Activated naive CD4-positive, alpha-beta T cell treated with anti-CD3 and anti-CD28 coated beads, Interleukin-2, amount 50 U/mL, for 72 hours (primary cell): Measurements from ENCODE around the gene RPUSD1. TPM values are rescaled to one million over a fixed set of nuclear protein-coding genes. Genes with fewer than 3 reads are reported as not detected.
"Not testable (repeated sequence)": the region's sequence is repeated elsewhere in the genome, so short reads cannot be mapped to it uniquely, and the experiment has no call there.

Experiments
- ATAC-seq, 2 donors: fragments of 150-1000 bp; cut with Tn5 transposase; 2 replicates each; pipeline ENCODE4 v1.10.0; 2021; ENCODE audit warnings: mild to moderate bottlenecking in 2 of 2, moderate library complexity in 2 of 2
- DNase-seq, 2 donors: peaks; one replicate each; pipeline ENCODE4 v3.0.0; 2021 to 2022; ENCODE audit warnings: low spot score in 2 of 2
- H3K27ac Mint-ChIP-seq, 2 donors: one replicate each; pipeline ENCODE4 v1.8.0; 2022; ENCODE audit warnings: mild to moderate bottlenecking in 2 of 2, mixed read lengths in 2 of 2
- H3K36me3 Mint-ChIP-seq, 2 donors: one replicate each; pipeline ENCODE4 v1.8.0; 2022; ENCODE audit warnings: mixed read lengths in 2 of 2
- H3K9me3 Mint-ChIP-seq, 2 donors: one replicate each; pipeline ENCODE4 v1.8.0; 2022; ENCODE audit warnings: mixed read lengths in 2 of 2
- total RNA-seq, 2 donors: library from RNA; stranded (reverse); gene quantifications; one replicate each; pipeline ENCODE4 v1.2.3, GENCODE V29; 2022

RPUSD1 gene
- total RNA-seq, 2 donors from 2014 or later = 11.2 to 27.1 TPM

DNA sequence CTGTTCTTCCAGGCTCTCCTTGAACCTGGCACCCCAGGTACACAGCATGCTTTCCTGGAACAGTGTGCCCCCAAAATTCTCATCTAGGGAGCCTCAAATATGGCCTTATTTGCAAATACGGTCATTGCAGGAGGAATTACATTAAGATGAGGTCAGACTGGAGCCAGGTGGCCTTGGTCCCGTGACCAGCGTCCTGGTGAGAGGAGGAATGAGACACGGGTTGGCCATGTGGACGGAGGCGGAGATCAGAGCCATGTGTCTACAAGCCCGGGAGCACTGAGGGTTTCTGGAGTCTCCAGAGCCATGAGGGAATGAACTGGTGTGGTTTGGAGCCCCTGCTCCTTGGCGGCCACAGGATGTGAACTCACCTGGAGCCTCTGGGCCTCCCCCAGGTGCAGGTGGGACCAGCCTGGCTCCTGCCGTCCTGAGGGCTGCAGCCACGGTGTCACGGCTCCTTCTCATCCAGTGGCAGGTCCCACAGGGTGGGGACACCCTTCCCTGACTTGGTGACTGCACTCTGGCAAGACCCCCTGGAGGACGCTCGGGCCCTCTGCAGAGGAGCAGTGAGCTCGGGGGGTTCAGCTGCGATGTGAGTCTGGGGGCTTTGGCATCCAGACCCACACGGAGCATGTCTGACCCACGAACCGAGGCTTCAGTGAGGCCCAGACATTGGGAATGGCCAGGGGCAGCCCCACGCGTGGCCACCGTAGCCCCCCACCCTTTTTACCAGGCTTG is 34.2 kb upstream of the RPUSD1 start:
- no peak for DNase-seq
- no peaks in the 10 kb centered on the region for H3K36me3 Mint-ChIP-seq
- H3K27ac Mint-ChIP-seq = no peak overlapping the region
- ATAC-seq = no peak
- H3K9me3 Mint-ChIP-seq = no peaks in the 10 kb centered on the region

- Mint-ChIP-seq H3K9me3 (no peaks in the 10 kb centered on the region), H3K27ac (no peak overlapping the region), H3K36me3 (no peaks in the 10 kb centered on the region)
- DNase-seq = no peak
- no peak for ATAC-seq
Measured at GRCh38 chr16:821751-822150, 33.6 kb upstream of the RPUSD1 start.

- Mint-ChIP-seq H3K9me3 (no peaks in the 10 kb centered on the region), H3K36me3 (no peaks in the 10 kb centered on the region), H3K27ac (no peak overlapping the region)
- ATAC-seq (no peak), DNase-seq (no peak)
Measured at GRCh38 chr16:820748-821147, 32.6 kb upstream of the RPUSD1 start.

DNA sequence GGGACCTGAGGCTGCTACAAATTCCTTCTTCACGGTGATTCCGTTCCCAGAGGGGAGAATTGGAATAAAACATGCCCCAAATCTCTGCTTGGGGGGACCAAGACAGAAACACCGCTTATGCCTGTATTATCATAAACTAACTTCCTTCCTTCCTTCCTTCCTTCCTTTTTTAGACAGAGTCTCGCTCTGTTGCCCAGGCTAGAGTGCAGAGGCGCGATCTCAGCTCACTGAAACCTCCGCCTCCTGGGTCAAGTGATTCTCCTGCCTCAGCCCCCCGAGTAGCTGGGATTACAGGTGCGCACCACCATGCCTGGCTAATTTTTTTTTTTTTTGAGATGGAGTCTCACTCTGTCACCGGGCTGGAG is 31.8 kb upstream of the RPUSD1 start:
- not testable (repeated sequence) for DNase-seq, H3K9me3 Mint-ChIP-seq, ATAC-seq, H3K36me3 Mint-ChIP-seq, H3K27ac Mint-ChIP-seq

DNA sequence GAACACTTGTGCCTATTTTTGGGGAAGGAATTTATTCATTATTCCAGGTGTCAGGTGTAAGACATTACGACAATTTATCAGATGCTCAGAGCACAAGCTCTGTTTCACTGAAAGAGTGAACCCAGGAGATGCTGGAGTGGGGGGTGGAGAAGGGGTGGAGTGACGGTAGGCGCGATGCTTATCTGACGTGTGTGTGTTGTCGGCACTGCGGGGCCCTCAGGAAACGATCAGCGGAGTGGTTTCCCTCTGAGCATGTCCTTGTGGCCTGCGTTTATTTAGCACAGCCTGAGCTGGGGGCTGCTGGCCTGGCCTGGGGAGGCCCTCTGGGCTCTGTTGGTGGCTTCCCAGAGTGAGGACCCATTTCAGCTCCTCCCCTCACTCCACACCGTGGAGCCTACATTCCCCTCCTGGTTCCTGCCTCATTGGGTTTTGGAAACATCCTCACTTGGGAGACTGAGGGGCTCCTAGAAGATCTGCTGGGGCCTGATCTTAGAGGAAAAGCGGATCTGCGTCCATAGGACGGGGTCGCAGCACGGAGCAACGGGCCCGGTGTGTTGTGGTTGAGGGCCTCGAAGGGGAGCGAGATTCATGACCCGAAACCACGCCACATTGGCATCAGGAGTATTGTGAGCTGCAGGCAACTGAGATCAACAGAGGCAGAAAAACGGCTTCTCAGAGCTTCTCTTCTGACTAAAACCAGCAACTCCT is 31.3 kb upstream of the RPUSD1 start:
- no peak overlapping the region for H3K27ac Mint-ChIP-seq
- peak in 1 of 2 donors; percentile 18 for ATAC-seq
- DNase-seq = no peak
- no peaks in the 10 kb centered on the region for H3K36me3 Mint-ChIP-seq
- H3K9me3 Mint-ChIP-seq = no peaks in the 10 kb centered on the region

GRCh38 chr16:818592-818991 is 30.4 kb upstream of the RPUSD1 start:
- Mint-ChIP-seq H3K9me3 (no peaks in the 10 kb centered on the region), H3K36me3 (no peaks in the 10 kb centered on the region), H3K27ac (no peak overlapping the region)
- DNase-seq (no peak), ATAC-seq (no peak)

- no peak overlapping the region for H3K27ac Mint-ChIP-seq
Measured at GRCh38 chr16:818132-818531, 30.0 kb upstream of the RPUSD1 start.

GRCh38 chr16:817001-817906 is 29.1 kb upstream of the RPUSD1 start:
- no peak overlapping the region for H3K27ac Mint-ChIP-seq

More at GRCh38 chr16:818132-818531, 30.0 kb upstream of the RPUSD1 start:
- ATAC-seq (no peak), DNase-seq (no peak)
- no peaks in the 10 kb centered on the region for H3K36me3 Mint-ChIP-seq
- no peaks in the 10 kb centered on the region for H3K9me3 Mint-ChIP-seq

GRCh38 chr16:815861-816260 is 27.7 kb upstream of the RPUSD1 start:
- no peaks in the 10 kb centered on the region for H3K9me3 Mint-ChIP-seq
- no peak for DNase-seq

More at GRCh38 chr16:817001-817906, 29.1 kb upstream of the RPUSD1 start:
- ATAC-seq = no peak
- DNase-seq = no peak
- H3K36me3 Mint-ChIP-seq = no peaks in the 10 kb centered on the region
- no peaks in the 10 kb centered on the region for H3K9me3 Mint-ChIP-seq

GRCh38 chr16:814974-815373 is 26.8 kb upstream of the RPUSD1 start:
- Mint-ChIP-seq H3K36me3 (no peaks in the 10 kb centered on the region), H3K27ac (no peak overlapping the region), H3K9me3 (no peaks in the 10 kb centered on the region)
- DNase-seq (no peak), ATAC-seq (no peak)

More at GRCh38 chr16:815861-816260, 27.7 kb upstream of the RPUSD1 start:
- Mint-ChIP-seq H3K27ac (no peak overlapping the region), H3K36me3 (no peaks in the 10 kb centered on the region)
- no peak for ATAC-seq

DNA sequence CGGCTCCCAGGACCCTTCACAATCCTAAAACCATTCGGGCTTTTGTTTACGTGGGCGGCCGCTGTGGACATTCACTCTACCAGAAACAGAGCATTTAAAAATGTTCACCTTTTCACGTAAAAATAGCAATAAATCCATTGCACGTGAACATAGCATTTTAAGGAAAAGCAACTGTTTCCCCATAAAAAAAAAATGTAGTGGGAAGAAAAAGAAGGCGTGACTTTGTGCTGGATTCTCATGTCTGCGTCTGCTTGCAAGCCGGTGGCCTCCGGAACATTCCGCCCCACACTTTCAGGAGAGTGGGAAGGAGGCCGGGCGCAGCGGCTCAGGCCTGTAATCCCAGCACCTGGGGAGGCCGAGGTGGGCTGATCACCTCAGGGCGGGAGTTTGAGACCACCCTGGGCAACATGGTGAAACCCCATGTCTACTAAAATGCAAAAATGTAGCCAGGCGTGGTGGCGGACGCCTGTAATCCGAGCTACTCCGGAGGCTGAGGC is 25.8 kb upstream of the RPUSD1 start:
- ATAC-seq = no peak
- Mint-ChIP-seq H3K27ac (no peak overlapping the region), H3K36me3 (no peaks in the 10 kb centered on the region), H3K9me3 (no peaks in the 10 kb centered on the region)
- no peak for DNase-seq

DNA sequence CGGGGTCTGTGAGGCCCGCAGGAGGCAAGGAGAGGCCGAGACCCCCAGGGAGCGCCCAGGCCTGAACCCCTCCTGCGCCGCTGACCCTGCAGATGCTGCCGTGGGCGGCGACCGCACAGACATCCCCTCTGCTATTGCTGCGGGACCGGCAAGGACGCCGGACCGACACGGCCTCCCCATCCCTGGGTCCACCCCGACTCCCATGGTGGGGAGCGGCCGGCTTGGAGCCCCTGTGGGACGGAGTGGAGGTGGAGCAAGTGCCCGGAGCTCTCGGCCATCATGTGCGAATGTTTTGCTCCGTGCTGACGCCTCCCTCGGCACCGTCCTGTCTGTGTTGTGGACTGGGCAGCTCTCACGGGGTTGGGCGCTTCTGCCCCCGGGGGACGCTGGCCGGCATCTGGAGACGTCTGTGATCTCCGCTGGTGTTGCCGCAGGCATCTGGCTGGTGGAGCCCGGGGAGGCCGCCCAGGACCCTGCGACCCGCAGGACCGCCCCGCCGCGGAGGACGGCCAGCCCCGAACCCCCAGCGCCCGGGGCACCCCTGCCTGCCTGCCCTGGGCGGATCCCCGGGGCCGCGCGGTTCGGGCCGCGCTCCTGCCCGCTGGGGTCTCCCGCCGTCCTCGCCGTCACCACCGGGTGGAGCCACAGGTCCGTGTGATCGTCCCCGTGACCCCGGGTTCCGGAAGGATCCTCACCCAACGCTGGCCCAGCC is 25.2 kb upstream of the RPUSD1 start:
- peak; percentile 81 to 91 for ATAC-seq
- no peaks in the 10 kb centered on the region for H3K36me3 Mint-ChIP-seq
- H3K9me3 Mint-ChIP-seq = no peaks in the 10 kb centered on the region
- peak in 1 of 2 donors; percentile 65 for DNase-seq
- H3K27ac Mint-ChIP-seq = no peak overlapping the region

DNA sequence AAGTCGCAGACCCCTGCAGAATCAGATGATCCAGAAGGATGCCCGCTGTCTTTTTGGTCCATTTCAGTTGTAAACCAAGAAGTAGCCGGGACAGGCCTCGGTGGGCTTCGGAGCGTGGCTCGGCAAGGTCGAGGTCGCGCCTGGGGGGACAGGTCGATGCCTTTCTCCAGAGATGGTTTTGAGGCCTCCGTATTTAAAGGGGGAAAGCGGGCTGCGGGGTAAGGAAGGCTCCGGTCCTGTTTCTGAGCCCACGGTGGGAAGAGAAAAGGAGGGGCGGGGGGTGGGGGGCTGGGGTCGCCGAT is 19.9 kb upstream of the RPUSD1 start:
- ATAC-seq (no peak), DNase-seq (no peak)
- Mint-ChIP-seq H3K36me3 (peaks cover 0 to 6% of the 10 kb centered on the region in 2 donors), H3K9me3 (no peaks in the 10 kb centered on the region), H3K27ac (peak overlapping the region; percentile 88 to 98)

DNA sequence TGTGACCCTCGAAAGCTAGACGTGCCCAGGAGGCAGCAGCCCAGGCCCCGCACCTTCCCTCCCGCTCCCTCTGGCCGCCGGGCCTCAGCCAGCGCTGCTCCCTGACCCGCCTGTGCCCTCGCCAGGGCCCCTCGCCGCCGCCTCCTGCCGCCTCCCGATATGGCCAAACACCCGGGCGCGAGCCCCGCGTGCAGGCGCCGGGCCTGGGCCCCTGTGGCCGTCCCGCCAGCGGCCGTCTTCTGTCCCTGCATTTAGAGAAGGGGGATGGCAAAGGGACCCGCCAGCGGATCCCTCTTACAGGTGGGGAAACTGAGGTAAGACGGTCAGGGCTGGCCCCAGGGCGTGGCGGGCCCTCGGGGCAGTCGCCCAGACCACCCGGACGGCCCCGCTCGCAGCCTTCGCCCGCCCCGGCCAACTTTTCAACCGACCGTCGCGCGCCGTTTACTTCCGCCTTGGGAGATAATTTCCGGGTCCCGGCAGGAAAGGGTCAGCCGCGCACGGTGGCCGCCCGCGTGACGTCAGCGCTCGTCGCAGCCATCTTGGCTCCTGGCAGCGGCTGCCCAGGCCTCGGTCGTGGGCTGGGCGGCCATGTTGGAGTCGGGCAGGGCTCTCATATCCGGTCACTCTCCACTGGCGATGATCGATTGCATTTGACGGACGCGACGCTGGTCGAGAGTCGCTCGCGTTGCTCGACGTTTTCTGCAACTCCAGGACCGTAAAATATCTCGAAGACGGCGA is 19.3 kb upstream of the RPUSD1 start:
- H3K9me3 Mint-ChIP-seq = no peaks in the 10 kb centered on the region
- DNase-seq (peak; percentile 75 to 92), ATAC-seq (peak; percentile 93 to 99)
- peaks cover 0 to 6% of the 10 kb centered on the region in 2 donors for H3K36me3 Mint-ChIP-seq
- H3K27ac Mint-ChIP-seq = peak overlapping the region; percentile 88 to 98

DNA sequence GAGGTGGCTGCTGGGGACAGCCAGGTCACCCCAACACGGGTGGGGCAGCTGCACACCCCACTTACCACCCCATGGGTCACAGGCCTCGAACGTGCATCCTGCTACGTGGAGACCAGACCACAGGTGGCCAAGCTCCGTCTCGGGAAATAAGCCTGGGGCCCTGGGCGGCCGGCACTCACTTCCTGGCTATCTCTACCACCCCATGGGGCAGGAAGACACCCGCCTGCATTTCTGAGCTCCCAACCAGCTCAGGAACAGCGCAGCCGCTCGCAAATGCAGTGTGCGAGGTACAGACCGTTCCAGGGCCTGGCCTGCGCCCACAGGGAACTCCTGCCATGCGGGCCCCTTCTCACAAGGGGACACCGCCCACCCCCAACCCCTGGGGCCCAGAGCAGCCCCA is 17.3 kb upstream of the RPUSD1 start:
- ATAC-seq = no peak
- H3K27ac Mint-ChIP-seq = no peak overlapping the region
- no peak for DNase-seq
- H3K9me3 Mint-ChIP-seq = no peaks in the 10 kb centered on the region
- H3K36me3 Mint-ChIP-seq = peaks cover 0 to 6% of the 10 kb centered on the region in 2 donors
